Osteocyte (in vitro differentiated cells): ENCODE results near the gene CHST13. TPM values are rescaled to one million over a fixed set of nuclear protein-coding genes. Genes with fewer than 3 reads are reported as not detected.

Experiments
- DNase-seq: peaks from one replicate; pipeline ENCODE4 v3.0.0; 2021; ENCODE audit warnings: mixed read lengths; ENCODE audit not compliant: unreplicated experiment; ENCODE audit errors: extremely low spot score
- H3K27ac Mint-ChIP-seq: one replicate; pipeline ENCODE4 v1.8.0; 2021; ENCODE audit warnings: mild to moderate bottlenecking, mixed read lengths; ENCODE audit not compliant: unreplicated experiment
- H3K27me3 Mint-ChIP-seq: one replicate; pipeline ENCODE4 v1.8.0; 2021; ENCODE audit warnings: mixed read lengths; ENCODE audit not compliant: unreplicated experiment
- H3K36me3 Mint-ChIP-seq: one replicate; pipeline ENCODE4 v1.8.0; 2021; ENCODE audit warnings: mixed read lengths; ENCODE audit not compliant: unreplicated experiment
- H3K4me1 Mint-ChIP-seq: one replicate; pipeline ENCODE4 v1.8.0; 2021; ENCODE audit warnings: mixed read lengths; ENCODE audit not compliant: unreplicated experiment
- H3K4me3 Mint-ChIP-seq: one replicate; pipeline ENCODE4 v1.8.0; 2021; ENCODE audit warnings: mild to moderate bottlenecking, moderate library complexity, mixed read lengths; ENCODE audit not compliant: unreplicated experiment
- H3K9me3 Mint-ChIP-seq: one replicate; pipeline ENCODE4 v1.8.0; 2021; ENCODE audit warnings: mixed read lengths; ENCODE audit not compliant: unreplicated experiment
- CTCF ChIP-seq: fragments of 200-600 bp; sonication (generic); IDR thresholded peaks from 2 replicates; pipeline ENCODE4 v1.5.0; 2021; ENCODE audit warnings: antibody characterized with exemption, mild to moderate bottlenecking, moderate library complexity
- total RNA-seq: library from RNA; stranded (reverse); gene quantifications from 2 replicates; pipeline ENCODE4 v1.2.1, GENCODE V29; 2021

The CHST13 gene
- total RNA-seq, 1 donor from 2014 or later: not detected

GRCh38 chr3:126498461-126498860 lies 25.5 kb upstream of the CHST13 start:
- H3K9me3 Mint-ChIP-seq: no peaks in the 10 kb centered on the region
- no peak overlapping the region for H3K27ac Mint-ChIP-seq
- H3K36me3 Mint-ChIP-seq: no peaks in the 10 kb centered on the region
- DNase-seq: no peak
- no peaks in the 10 kb centered on the region for H3K4me1 Mint-ChIP-seq
- TF ChIP-seq CTCF: no peak
- H3K27me3 Mint-ChIP-seq: peaks cover 3% of the 10 kb centered on the region
- H3K4me3 Mint-ChIP-seq: no peak overlapping the region

- no peak overlapping the region for H3K27ac Mint-ChIP-seq
- H3K27me3 Mint-ChIP-seq: peaks cover 3% of the 10 kb centered on the region
- H3K9me3 Mint-ChIP-seq: no peaks in the 10 kb centered on the region
- DNase-seq: no peak
- H3K4me1 Mint-ChIP-seq: no peaks in the 10 kb centered on the region
- TF ChIP-seq CTCF: no peak
- H3K4me3 Mint-ChIP-seq: no peak overlapping the region
- no peaks in the 10 kb centered on the region for H3K36me3 Mint-ChIP-seq
Measured at GRCh38 chr3:126498929-126499328, 25.0 kb upstream of the CHST13 start.

DNA sequence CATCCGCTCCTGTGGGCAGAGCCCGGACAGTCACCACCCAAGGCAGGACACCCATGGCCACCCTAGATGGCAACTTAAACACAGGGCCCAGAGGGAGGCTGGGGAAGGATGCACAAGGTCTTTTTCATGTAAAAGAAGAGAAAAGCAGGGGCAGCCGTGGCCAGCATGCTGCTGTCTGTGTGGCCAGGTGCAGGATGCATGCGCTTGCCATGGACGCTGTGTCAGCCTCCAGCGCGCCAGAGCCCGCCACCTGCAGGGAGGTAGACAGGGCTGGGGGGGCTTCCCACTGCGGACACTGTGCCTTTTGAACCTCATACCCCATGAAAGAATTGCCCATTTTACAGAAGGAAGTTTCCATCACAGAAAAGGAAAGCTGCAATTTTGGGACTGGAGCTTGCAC lies 24.6 kb upstream of the CHST13 start:
- H3K4me1 Mint-ChIP-seq: no peaks in the 10 kb centered on the region
- no peaks in the 10 kb centered on the region for H3K36me3 Mint-ChIP-seq
- TF ChIP-seq CTCF: no peak
- no peak overlapping the region for H3K4me3 Mint-ChIP-seq
- peaks cover 5% of the 10 kb centered on the region for H3K27me3 Mint-ChIP-seq
- no peak overlapping the region for H3K27ac Mint-ChIP-seq
- DNase-seq: no peak
- H3K9me3 Mint-ChIP-seq: no peaks in the 10 kb centered on the region

GRCh38 chr3:126500016-126500415 lies 23.9 kb upstream of the CHST13 start:
- no peak for DNase-seq
- Mint-ChIP-seq H3K27ac (no peak overlapping the region), H3K27me3 (peaks cover 10% of the 10 kb centered on the region), H3K36me3 (no peaks in the 10 kb centered on the region), H3K9me3 (no peaks in the 10 kb centered on the region), H3K4me3 (no peak overlapping the region), H3K4me1 (no peaks in the 10 kb centered on the region)
- no peak for TF ChIP-seq CTCF

GRCh38 chr3:126501054-126501453 lies 22.9 kb upstream of the CHST13 start:
- Mint-ChIP-seq H3K27ac (no peak overlapping the region), H3K4me3 (no peak overlapping the region), H3K27me3 (peaks cover 14% of the 10 kb centered on the region), H3K36me3 (no peaks in the 10 kb centered on the region), H3K4me1 (no peaks in the 10 kb centered on the region), H3K9me3 (no peaks in the 10 kb centered on the region)
- no peak for DNase-seq
- TF ChIP-seq CTCF: no peak
